Osteoblast (primary cell): ENCODE measurements around the gene PSTPIP2. TPM values are rescaled to one million over a fixed set of nuclear protein-coding genes. Genes with fewer than 3 reads are reported as not detected.
"Not testable (repeated sequence)": the region's sequence is repeated elsewhere in the genome, so short reads cannot be mapped to it uniquely, and the experiment has no call there.

Experiments
- DNase-seq: peaks from one replicate; pipeline ENCODE4 v3.0.0; 2011; ENCODE audit warnings: low spot score, mixed read lengths; ENCODE audit not compliant: insufficient read length; ENCODE audit errors: missing footprints
- H2AFZ ChIP-seq: 2 replicates; pipeline ENCODE4 v1.6.0; 2011; ENCODE audit warnings: mild to moderate bottlenecking, low read length
- H3K27ac ChIP-seq: 2 replicates; pipeline ENCODE4 v1.5.1; 2011; ENCODE audit warnings: mild to moderate bottlenecking, low read depth, low read length, moderate library complexity
- H3K27me3 ChIP-seq: 2 replicates; pipeline ENCODE4 v1.6.0; 2012; ENCODE audit warnings: mild to moderate bottlenecking, control low read depth, inconsistent platforms, low read length, moderate library complexity; ENCODE audit not compliant: insufficient read depth
- H3K36me3 ChIP-seq: 2 replicates; pipeline ENCODE4 v1.5.1; 2011; ENCODE audit warnings: mild to moderate bottlenecking, low read length, control low read depth, moderate library complexity; ENCODE audit not compliant: insufficient read depth
- H3K4me1 ChIP-seq: 2 replicates; pipeline ENCODE4 v1.5.1; 2011; ENCODE audit warnings: mild to moderate bottlenecking, low read length, control low read depth, moderate library complexity; ENCODE audit not compliant: insufficient read depth
- H3K4me2 ChIP-seq: 2 replicates; pipeline ENCODE4 v1.6.0; 2011; ENCODE audit warnings: mild to moderate bottlenecking, low read length; ENCODE audit not compliant: insufficient read depth
- H3K4me3 ChIP-seq: fragments of 200-600 bp; sonication (generic); 3 replicates; pipeline ENCODE4 v1.5.1; 2012; ENCODE audit warnings: mild to moderate bottlenecking, low read length, inconsistent platforms; ENCODE audit not compliant: insufficient read depth
- H3K79me2 ChIP-seq: 2 replicates; pipeline ENCODE4 v1.6.0; 2012; ENCODE audit warnings: mild to moderate bottlenecking, low read length, control low read depth, inconsistent platforms; ENCODE audit not compliant: insufficient read depth
- H3K9me3 ChIP-seq: 2 replicates; pipeline ENCODE4 v1.5.1; 2011; ENCODE audit warnings: low read depth, low read length, control low read depth
- H4K20me1 ChIP-seq: 2 replicates; pipeline ENCODE4 v1.6.0; 2012; ENCODE audit warnings: mild to moderate bottlenecking, low read length, control low read depth; ENCODE audit not compliant: insufficient read depth
- total RNA-seq: library from RNA; depleted of rRNA; stranded (reverse); fragments of >200 nt; gene quantifications from 2 replicates; pipeline ENCODE4 v1.2.3, GENCODE V29; 2012
- TF ChIP-seq, protein P1 (sequence below): IDR thresholded peaks from 2 replicates; pipeline ENCODE4 v1.5.1; 2011; ENCODE audit warnings: mild to moderate bottlenecking, low read depth, low read length, moderate library complexity; ENCODE audit errors: extremely low read depth

Gene PSTPIP2
- total RNA-seq, 1 donor = 5.8 TPM

DNA sequence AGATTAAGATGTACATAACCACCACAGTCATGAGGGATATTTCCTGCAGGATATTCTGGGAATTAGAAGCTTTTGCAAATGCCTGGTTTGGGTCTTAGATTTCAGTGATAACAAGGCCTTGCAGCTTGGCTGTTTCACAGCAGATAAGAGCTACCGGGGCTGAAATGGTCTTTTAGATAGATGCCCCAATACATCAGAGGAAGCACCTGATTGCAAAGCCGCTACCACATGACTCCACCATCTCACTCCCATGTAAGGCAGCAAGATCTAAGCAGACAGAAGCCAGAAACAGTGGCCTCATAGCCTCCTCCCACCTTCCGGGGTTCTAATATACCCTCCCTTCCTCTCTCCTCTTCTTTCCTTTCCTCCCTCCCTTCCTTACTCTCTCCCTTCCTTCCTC, 73.8 kb downstream of the PSTPIP2 start:
- Histone ChIP-seq H3K79me2 (no peaks in the 10 kb centered on the region), H2AFZ (no peak overlapping the region), H3K4me2 (no peak overlapping the region), H3K27ac (no peak overlapping the region), H3K4me3 (no peak overlapping the region), H3K27me3 (no peaks in the 10 kb centered on the region), H3K36me3 (no peaks in the 10 kb centered on the region), H3K4me1 (peaks cover 9% of the 10 kb centered on the region), H3K9me3 (no peaks in the 10 kb centered on the region), H4K20me1 (no peaks in the 10 kb centered on the region)
- DNase-seq = no peak
- TF ChIP-seq, protein P1, sequence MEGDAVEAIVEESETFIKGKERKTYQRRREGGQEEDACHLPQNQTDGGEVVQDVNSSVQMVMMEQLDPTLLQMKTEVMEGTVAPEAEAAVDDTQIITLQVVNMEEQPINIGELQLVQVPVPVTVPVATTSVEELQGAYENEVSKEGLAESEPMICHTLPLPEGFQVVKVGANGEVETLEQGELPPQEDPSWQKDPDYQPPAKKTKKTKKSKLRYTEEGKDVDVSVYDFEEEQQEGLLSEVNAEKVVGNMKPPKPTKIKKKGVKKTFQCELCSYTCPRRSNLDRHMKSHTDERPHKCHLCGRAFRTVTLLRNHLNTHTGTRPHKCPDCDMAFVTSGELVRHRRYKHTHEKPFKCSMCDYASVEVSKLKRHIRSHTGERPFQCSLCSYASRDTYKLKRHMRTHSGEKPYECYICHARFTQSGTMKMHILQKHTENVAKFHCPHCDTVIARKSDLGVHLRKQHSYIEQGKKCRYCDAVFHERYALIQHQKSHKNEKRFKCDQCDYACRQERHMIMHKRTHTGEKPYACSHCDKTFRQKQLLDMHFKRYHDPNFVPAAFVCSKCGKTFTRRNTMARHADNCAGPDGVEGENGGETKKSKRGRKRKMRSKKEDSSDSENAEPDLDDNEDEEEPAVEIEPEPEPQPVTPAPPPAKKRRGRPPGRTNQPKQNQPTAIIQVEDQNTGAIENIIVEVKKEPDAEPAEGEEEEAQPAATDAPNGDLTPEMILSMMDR = no peak

DNA sequence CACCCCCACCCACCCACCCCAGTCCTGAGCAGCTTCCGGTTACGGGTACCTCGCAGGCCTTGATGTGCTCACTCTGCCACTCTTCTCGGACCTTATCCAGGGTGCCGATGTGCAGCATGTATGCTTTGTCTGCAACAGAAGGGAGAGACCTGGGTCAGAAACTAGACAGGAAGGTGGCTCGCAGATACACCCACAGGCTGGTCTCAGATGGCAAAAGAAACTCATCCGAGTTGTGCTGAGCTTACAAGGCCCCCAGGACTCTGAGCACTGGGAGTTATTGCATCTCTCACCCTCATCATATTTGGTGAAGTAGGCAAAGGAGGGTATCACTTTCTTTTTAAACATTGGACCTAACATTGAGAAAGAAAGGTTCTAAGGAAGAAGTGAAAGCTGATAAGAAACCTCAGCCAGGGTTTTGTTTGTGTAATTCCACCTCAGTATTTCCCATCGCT, 74.3 kb downstream of the PSTPIP2 start:
- Histone ChIP-seq H3K36me3 (no peaks in the 10 kb centered on the region), H3K27me3 (no peaks in the 10 kb centered on the region), H3K4me3 (no peak overlapping the region), H3K4me1 (peaks cover 9% of the 10 kb centered on the region), H4K20me1 (no peaks in the 10 kb centered on the region), H3K4me2 (no peak overlapping the region), H3K27ac (no peak overlapping the region), H3K9me3 (no peaks in the 10 kb centered on the region), H2AFZ (no peak overlapping the region), H3K79me2 (no peaks in the 10 kb centered on the region)
- no peak for DNase-seq
- TF ChIP-seq, protein P1 = no peak

DNA sequence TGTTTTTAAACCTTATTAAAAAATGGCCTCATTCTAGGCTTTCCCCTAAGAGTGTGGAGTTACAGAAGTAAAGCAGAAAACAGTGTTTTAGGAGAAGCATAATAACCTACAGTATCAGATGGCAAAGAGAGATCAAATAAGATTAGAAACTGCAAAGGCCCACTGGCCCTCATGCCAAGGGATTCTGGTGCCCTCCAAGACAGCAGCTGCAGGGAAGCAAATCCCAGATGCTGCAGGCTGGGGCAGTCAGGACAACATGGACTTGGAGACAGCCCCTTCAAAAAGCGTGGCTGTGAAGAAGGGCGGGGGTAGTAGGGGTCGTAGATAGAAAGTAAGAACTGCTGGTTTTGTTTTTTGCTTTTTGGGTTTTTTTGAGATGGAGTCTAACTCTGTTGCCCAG, 76.6 kb downstream of the PSTPIP2 start:
- no peak for DNase-seq
- TF ChIP-seq, protein P1 = no peak
- no peaks in the 10 kb centered on the region for H3K9me3 ChIP-seq

DNA sequence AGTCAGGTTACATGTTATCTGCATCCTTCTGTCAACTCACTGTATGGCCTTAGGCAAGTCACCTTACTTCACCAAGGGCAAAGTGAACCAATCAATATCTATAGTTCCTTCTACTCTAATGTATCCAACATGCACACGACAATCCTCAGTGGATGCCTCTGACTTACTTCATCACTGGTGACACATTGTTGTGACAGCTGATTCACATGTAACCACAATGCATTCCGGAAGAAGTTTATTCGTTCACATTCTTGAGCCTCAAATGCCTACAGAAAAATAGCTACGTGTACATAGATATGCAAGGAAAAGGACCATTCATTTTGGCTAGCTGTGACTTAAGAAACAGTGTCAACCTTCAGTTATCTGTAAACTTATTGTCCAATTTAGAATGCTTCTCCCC, 78.6 kb downstream of the PSTPIP2 start:
- Histone ChIP-seq H3K79me2 (no peaks in the 10 kb centered on the region), H3K4me3 (no peak overlapping the region), H4K20me1 (no peaks in the 10 kb centered on the region), H3K4me1 (peaks cover 9% of the 10 kb centered on the region), H2AFZ (no peak overlapping the region), H3K27ac (peak overlapping the region; percentile 69), H3K4me2 (peak overlapping the region; percentile 37), H3K36me3 (peaks cover 4% of the 10 kb centered on the region), H3K9me3 (no peaks in the 10 kb centered on the region), H3K27me3 (no peaks in the 10 kb centered on the region)
- TF ChIP-seq, protein P1 = no peak
- DNase-seq = peak; percentile 91

More for the DNA sequence above, 76.6 kb downstream of the PSTPIP2 start:
- no peaks in the 10 kb centered on the region for H4K20me1 ChIP-seq
- no peaks in the 10 kb centered on the region for H3K27me3 ChIP-seq
- peaks cover 9% of the 10 kb centered on the region for H3K4me1 ChIP-seq
- H3K79me2 ChIP-seq = no peaks in the 10 kb centered on the region
- no peak overlapping the region for H2AFZ ChIP-seq
- no peak overlapping the region for H3K4me3 ChIP-seq
- H3K36me3 ChIP-seq = no peaks in the 10 kb centered on the region
- H3K27ac ChIP-seq = no peak overlapping the region
- no peak overlapping the region for H3K4me2 ChIP-seq

DNA sequence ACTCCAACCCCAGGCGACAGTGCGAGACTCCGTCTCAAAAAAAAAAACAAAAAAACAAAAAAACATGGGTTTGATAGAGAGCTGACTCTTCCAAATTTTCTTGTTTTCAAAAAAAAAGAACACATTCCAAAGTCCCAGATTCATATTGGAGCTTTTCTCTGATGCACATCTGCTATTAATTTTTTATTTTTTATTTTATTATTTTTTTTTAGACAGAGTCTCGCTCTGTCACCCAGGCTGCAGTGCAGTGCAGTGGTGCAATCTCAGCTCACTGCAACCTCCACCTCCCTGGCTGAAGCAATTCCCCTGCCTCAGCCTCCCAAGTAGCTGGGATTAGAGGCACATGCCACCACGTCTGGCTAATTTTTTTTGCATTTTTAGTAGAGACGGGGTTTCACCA, 79.5 kb downstream of the PSTPIP2 start:
- not testable (repeated sequence) for H3K9me3 ChIP-seq, H3K27ac ChIP-seq, H4K20me1 ChIP-seq, DNase-seq, H3K79me2 ChIP-seq, H3K4me2 ChIP-seq, H3K36me3 ChIP-seq, H3K4me1 ChIP-seq, H3K4me3 ChIP-seq, H2AFZ ChIP-seq, H3K27me3 ChIP-seq
